ENCODE data around the gene CALD1. TPM values are rescaled to one million over a fixed set of nuclear protein-coding genes. Genes with fewer than 3 reads are reported as not detected.

CALD1 gene
- total RNA-seq, 1 experiment from 2014 or later, result 47.9 TPM

- Histone ChIP-seq H3K27ac (ENCODE audit: low read depth, low read length, poor library complexity, severe bottlenecking) (no peak overlapping the region), H3K27me3 (replicated peaks; ENCODE audit: insufficient read depth, low read depth, low read length, poor library complexity) (no peaks in the 10 kb centered on the region), H3K4me3 (ENCODE audit: low read depth, low read length, poor library complexity, severe bottlenecking) (no peak overlapping the region), H3K9me3 (ENCODE audit: low read depth, low read length, poor library complexity, severe bottlenecking) (no peaks in the 10 kb centered on the region), H3K36me3 (ENCODE audit: insufficient read depth, low read length, poor library complexity, severe bottlenecking) (no peaks in the 10 kb centered on the region), H3K4me1 (ENCODE audit: insufficient read depth, low read length, poor library complexity, severe bottlenecking) (peaks cover 16% of the 10 kb centered on the region)
- CTCF ChIA-PET, result no interaction called here
- no TSS peak for BruUV-seq (replicated peaks)
- no peak for DNase-seq (ENCODE audit: low spot score)
- intact Hi-C loops (cut with micrococcal nuclease; ENCODE audit: unreplicated experiment), result no loop called here
- POLR2A ChIA-PET (ENCODE audit: low non-redundant PET), result no interaction called here
- no peak for TF ChIP-seq CTCF (conservative IDR thresholded peaks at IDR 0.05; ENCODE audit: low read depth, low read length)
- no peak for TF ChIP-seq EZH2 (IDR thresholded peaks at IDR 0.05; ENCODE audit: borderline replicate concordance, low read depth, low read length, poor library complexity, severe bottlenecking)
These were observed 48.9 kb downstream of the CALD1 start for GRCh38 chr7:134828361-134828760.

GRCh38 chr7:134829380-134829986 is 50.0 kb downstream of the CALD1 start:
- intact Hi-C loops (cut with micrococcal nuclease; ENCODE audit: unreplicated experiment), result no loop called here

GRCh38 chr7:134831862-134832261 is 52.4 kb downstream of the CALD1 start:
- TF ChIP-seq CTCF (conservative IDR thresholded peaks at IDR 0.05; ENCODE audit: low read depth, low read length), result no peak
- no peak for TF ChIP-seq EZH2 (IDR thresholded peaks at IDR 0.05; ENCODE audit: borderline replicate concordance, low read depth, low read length, poor library complexity, severe bottlenecking)
- Histone ChIP-seq H3K9me3 (ENCODE audit: low read depth, low read length, poor library complexity, severe bottlenecking) (no peaks in the 10 kb centered on the region), H3K27ac (ENCODE audit: low read depth, low read length, poor library complexity, severe bottlenecking) (no peak overlapping the region), H3K27me3 (replicated peaks; ENCODE audit: insufficient read depth, low read depth, low read length, poor library complexity) (no peaks in the 10 kb centered on the region), H3K4me3 (ENCODE audit: low read depth, low read length, poor library complexity, severe bottlenecking) (no peak overlapping the region), H3K4me1 (ENCODE audit: insufficient read depth, low read length, poor library complexity, severe bottlenecking) (peaks cover 5% of the 10 kb centered on the region), H3K36me3 (ENCODE audit: insufficient read depth, low read length, poor library complexity, severe bottlenecking) (no peaks in the 10 kb centered on the region)
- BruUV-seq (replicated peaks), result no TSS peak
- intact Hi-C loops (cut with micrococcal nuclease; ENCODE audit: unreplicated experiment), result no loop called here
- POLR2A ChIA-PET (ENCODE audit: low non-redundant PET), result no interaction called here
- DNase-seq (ENCODE audit: low spot score), result no peak
- CTCF ChIA-PET, result no interaction called here

More at GRCh38 chr7:134829380-134829986, 50.0 kb downstream of the CALD1 start:
- Histone ChIP-seq H3K4me3 (ENCODE audit: low read depth, low read length, poor library complexity, severe bottlenecking) (no peak overlapping the region), H3K27me3 (replicated peaks; ENCODE audit: insufficient read depth, low read depth, low read length, poor library complexity) (no peaks in the 10 kb centered on the region), H3K9me3 (ENCODE audit: low read depth, low read length, poor library complexity, severe bottlenecking) (no peaks in the 10 kb centered on the region), H3K27ac (ENCODE audit: low read depth, low read length, poor library complexity, severe bottlenecking) (no peak overlapping the region), H3K36me3 (ENCODE audit: insufficient read depth, low read length, poor library complexity, severe bottlenecking) (no peaks in the 10 kb centered on the region), H3K4me1 (ENCODE audit: insufficient read depth, low read length, poor library complexity, severe bottlenecking) (peaks cover 5% of the 10 kb centered on the region)
- DNase-seq (ENCODE audit: low spot score), result no peak
- CTCF ChIA-PET, result no interaction called here
- TF ChIP-seq EZH2 (IDR thresholded peaks at IDR 0.05; ENCODE audit: borderline replicate concordance, low read depth, low read length, poor library complexity, severe bottlenecking), result no peak
- TF ChIP-seq CTCF (conservative IDR thresholded peaks at IDR 0.05; ENCODE audit: low read depth, low read length), result no peak
- no TSS peak for BruUV-seq (replicated peaks)
- POLR2A ChIA-PET (ENCODE audit: low non-redundant PET), result no interaction called here
